Measurements from ENCODE around the gene ARL4A. TPM values are rescaled to one million over a fixed set of nuclear protein-coding genes. Genes with fewer than 3 reads are reported as not detected.

The ARL4A gene
- total RNA-seq, 1 donor from 2014 or later, result 44.8 TPM

GRCh38 chr7:12714379-12714737, 26.9 kb downstream of the ARL4A start:
- no peaks in the 10 kb centered on the region for H3K27me3 ChIP-seq (ENCODE audit: low read depth)
- no peaks in the 10 kb centered on the region for H3K9me3 ChIP-seq
- no peak for ATAC-seq
- intact Hi-C loops (cut with DNase I), result no loop called here
- H3K36me3 ChIP-seq, result no peaks in the 10 kb centered on the region
- peaks cover 33% of the 10 kb centered on the region for H3K4me1 ChIP-seq
- no peak overlapping the region for H3K4me3 ChIP-seq
- H3K27ac ChIP-seq, result no peak overlapping the region
- DNase-seq, result no peak
- no peak for TF ChIP-seq CTCF (IDR thresholded peaks at IDR 0.05)

DNA sequence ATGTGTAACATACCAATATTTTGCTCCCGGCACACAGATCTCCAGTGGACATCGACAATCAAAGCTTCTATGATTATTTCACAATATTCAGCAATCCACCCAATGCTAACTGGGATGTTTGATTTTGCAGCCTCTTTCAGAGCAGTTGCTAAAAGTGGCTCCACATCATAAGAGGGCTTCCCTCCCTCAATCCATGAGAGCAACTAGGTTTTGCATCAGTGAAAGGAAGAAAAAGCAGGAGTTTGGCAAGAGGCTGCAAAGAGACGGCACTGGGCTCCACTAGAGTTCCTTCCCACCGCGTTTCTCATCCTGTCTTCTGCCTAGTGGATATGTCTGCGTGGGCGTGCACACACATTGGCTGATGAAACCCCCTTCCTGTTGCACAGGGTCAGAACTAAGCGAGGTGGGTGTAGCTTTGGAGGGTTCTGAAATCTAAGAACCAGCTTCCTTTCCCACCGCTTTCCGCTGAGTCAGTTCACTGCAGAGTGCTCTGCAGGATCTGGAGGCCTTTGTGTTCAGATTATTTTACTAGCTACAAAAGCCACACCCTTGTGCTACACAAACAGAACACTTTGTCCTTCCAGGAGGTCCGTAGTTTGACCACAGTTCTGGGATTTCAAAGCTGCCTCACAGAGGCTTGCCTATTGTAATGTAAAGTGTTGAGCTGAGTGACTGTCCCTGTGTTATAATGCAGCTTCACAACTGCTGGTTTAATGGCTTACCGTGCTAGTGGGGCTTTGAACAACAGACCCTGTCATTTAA, 28.1 kb downstream of the ARL4A start:
- Histone ChIP-seq H3K4me3 (peak overlapping the region; percentile 32), H3K36me3 (no peaks in the 10 kb centered on the region), H3K27ac (peak overlapping the region; percentile 74)

DNA sequence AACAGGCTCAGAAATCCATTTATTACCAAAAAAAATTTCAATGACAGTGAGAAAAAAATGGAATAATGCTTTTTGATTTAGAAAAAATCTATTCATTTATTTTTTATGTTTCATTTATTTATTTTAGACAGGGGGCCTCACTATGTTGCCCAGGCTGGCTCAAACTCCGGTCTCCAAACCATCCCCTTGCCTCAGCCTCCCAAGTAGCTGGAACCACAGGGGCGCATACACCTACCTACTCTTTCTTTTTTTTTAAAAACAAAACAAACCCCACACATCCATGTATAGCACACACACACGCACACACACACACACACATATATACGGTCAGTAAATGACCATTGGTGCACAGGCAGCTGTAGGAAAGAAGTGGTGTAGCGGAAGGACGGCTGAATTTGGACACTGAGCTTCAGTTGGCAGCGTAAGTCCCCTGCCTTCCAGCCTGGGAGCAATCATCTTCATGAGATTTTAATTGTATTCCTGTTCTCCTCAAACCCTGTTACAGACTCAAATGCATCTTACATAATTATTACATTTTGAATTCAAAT, 28.8 kb downstream of the ARL4A start:
- H3K4me1 ChIP-seq, result peaks cover 38% of the 10 kb centered on the region
- ATAC-seq (no peak), DNase-seq (no peak)
- H3K36me3 ChIP-seq, result no peaks in the 10 kb centered on the region
- no peak overlapping the region for H3K4me3 ChIP-seq
- H3K27ac ChIP-seq, result peak overlapping the region; percentile 74
- H3K27me3 ChIP-seq (ENCODE audit: low read depth), result no peaks in the 10 kb centered on the region
- no peak for TF ChIP-seq CTCF (IDR thresholded peaks at IDR 0.05)
- intact Hi-C loops (cut with DNase I), result no loop called here
- H3K9me3 ChIP-seq, result no peaks in the 10 kb centered on the region

More for the DNA sequence above, 28.1 kb downstream of the ARL4A start:
- DNase-seq (peak; percentile 84), ATAC-seq (peak; percentile 92 to 96)
- TF ChIP-seq CTCF (IDR thresholded peaks at IDR 0.05), result no peak
- no peaks in the 10 kb centered on the region for H3K9me3 ChIP-seq
- intact Hi-C loops (cut with DNase I), result no loop called here
- H3K4me1 ChIP-seq, result peaks cover 38% of the 10 kb centered on the region
- no peaks in the 10 kb centered on the region for H3K27me3 ChIP-seq (ENCODE audit: low read depth)

DNA sequence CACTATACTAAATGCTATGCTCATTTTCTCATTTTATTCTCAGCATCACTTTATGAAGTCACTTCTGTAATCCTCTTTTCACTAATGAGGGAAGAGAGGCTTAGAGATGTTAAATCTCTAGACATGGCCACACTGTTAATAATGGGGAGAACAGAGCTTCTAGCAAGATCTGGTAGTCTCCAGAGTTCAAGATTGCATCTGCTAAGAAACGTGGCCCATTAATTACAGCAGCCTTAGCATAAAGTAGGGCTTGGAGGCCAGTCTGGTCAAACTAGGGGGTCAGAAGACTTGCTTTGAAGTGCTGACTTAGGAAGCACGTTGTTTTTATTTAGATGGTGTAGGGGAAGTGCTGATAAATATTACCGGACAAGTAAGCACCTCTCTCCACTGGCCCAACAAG, 29.3 kb downstream of the ARL4A start:
- Histone ChIP-seq H3K36me3 (no peaks in the 10 kb centered on the region), H3K9me3 (no peaks in the 10 kb centered on the region), H3K4me3 (no peak overlapping the region), H3K4me1 (peaks cover 38% of the 10 kb centered on the region), H3K27ac (peak overlapping the region; percentile 74), H3K27me3 (ENCODE audit: low read depth) (no peaks in the 10 kb centered on the region)
- DNase-seq (no peak), ATAC-seq (no peak)
- TF ChIP-seq CTCF (IDR thresholded peaks at IDR 0.05), result no peak
- intact Hi-C loops (cut with DNase I), result no loop called here

DNA sequence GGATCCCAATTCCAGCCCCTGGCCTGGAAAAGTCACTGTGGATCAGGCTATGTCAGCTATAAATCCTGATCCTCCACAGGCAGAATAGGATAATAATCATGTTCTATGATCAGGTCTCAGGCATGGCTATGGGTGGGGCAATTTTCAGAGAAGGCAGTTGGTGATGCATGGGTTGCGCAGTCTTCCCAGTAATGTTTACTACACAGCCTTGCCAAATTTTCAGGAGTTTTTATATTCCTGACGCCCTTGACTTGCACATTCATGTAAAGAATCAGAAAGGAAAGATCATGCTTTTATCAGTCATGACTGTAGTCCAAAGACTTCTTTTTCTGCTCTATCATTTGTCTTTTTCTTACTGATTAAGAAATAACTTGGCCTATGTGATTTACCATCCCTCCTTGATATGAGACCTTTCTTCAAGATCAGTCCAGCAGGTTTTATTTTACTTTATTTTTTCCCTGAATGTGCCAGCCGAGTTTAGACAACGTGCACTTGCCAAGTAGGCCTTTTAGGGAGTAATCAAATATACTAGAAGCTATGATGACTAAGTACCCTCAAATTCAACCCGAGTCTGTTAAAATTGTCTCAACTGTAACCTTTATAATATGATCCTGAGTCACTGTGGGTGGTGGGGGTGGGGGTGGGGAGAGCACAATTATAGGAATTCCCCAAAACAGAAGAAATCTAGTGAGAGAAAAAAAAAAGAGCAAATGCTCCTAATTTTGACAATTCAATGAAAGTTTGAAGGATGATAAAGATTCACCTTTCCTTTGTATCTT, 31.9 kb downstream of the ARL4A start:
- H3K4me1 ChIP-seq, result peaks cover 38% of the 10 kb centered on the region
- ATAC-seq (peak in 1 of 2 donors; percentile 35), DNase-seq (no peak)
- peak overlapping the region; percentile 59 for H3K27ac ChIP-seq
- no peaks in the 10 kb centered on the region for H3K9me3 ChIP-seq
- H3K36me3 ChIP-seq, result no peaks in the 10 kb centered on the region
- TF ChIP-seq CTCF (IDR thresholded peaks at IDR 0.05), result no peak
- no peaks in the 10 kb centered on the region for H3K27me3 ChIP-seq (ENCODE audit: low read depth)
- intact Hi-C loops (cut with DNase I), result no loop called here
- no peak overlapping the region for H3K4me3 ChIP-seq

Data from lower lobe of right lung (tissue), 2 donors.